GM19239 (cell line): ENCODE results near the gene DENND6B.
"Not testable (repeated sequence)": the region's sequence is repeated elsewhere in the genome, so short reads cannot be mapped to it uniquely, and the experiment has no call there.

Experiments
- DNase-seq: peaks from one replicate; pipeline ENCODE4 v3.0.0; 2011; ENCODE audit warnings: low spot score; ENCODE audit not compliant: insufficient read length
- FAIRE-seq: peaks from 2 replicates; lab custom pipeline; 2011; peaks lifted over from hg19 to GRCh38; lab: Jason Lieb, UNC

The DENND6B gene

GRCh38 chr22:50275181-50276055 is 51.4 kb downstream of the DENND6B start:
- DNase-seq (no peak), FAIRE-seq (no peak)

DNA sequence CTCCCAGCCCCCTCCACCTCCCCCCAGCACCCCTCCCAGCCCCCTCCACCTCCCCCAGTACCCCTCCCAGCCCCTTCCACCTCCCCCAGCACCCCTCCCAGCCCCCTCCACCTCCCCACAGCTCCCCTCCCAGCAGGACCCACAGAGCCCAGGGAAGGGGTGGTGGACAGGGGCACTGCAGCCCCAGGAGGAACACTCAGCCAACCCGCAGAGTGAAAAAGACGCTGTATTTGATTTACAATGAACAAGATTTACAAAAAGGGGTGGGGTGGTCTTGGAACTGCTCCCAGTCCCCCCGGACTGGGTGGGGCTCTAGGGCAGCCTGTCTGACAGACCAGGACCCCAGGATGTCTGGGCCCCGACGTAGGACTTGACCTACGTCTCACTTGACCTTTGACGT is 52.0 kb downstream of the DENND6B start:
- FAIRE-seq: no peak
- no peak for DNase-seq

DNA sequence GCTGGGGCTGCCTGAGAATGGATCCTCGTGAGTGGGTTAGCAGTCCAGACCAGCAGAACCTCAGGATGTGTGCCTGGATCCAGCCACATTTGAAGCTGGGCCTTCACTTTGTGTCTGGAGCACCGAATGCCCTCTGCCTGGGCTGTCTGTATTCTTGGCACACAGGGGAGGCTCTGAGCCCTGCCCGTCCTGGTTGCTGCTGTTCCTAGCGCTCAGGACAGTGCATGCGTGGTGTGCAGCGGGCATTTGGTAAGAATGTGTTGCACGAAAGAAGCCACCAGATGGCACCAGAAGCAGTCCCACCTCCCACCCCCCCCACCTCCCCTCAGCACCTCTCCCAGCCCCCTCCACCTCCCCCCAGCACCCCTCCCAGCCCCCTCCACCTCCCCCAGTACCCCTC is 52.5 kb downstream of the DENND6B start:
- no peak for DNase-seq
- peak; percentile 61 for FAIRE-seq

DNA sequence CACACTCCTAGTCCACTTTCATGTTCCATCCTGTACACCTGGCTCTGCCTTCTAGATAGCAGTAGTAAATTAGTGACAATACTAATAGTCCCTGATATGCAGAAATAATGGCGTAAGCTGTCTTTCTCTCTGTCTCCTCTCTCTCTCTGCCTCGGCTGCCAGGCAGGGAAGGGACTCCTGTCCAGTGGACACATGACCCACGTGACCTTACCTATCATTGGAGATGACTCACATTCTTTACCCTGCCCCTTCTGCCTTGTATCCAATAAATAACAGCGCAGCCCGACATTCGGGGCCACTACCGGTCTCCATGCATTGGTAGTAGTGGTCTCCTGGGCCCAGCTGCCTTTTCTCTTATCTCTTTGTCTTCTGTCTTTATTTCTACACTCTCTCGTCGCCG is 53.0 kb downstream of the DENND6B start:
- not testable (repeated sequence) for DNase-seq, FAIRE-seq

DNA sequence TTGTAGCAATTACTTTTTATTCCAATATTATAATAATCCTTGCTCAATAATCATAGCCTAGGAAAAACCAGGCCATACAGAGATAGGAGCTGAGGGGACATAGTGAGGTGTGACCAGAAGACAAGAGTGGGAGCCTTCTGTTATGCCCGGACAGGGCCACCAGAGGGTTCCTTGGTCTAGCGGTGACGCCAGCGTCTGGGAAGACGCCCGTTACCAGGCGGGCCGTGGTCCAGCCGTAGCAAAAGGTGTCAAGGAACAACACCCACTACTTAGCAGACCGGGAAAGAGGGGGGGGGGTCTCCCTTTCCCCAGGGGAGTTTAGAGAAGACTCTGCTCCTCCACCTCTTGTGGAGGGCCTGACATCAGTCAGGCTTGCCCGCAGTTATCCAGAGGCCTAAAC is 53.5 kb downstream of the DENND6B start:
- not testable (repeated sequence) for FAIRE-seq, DNase-seq

DNA sequence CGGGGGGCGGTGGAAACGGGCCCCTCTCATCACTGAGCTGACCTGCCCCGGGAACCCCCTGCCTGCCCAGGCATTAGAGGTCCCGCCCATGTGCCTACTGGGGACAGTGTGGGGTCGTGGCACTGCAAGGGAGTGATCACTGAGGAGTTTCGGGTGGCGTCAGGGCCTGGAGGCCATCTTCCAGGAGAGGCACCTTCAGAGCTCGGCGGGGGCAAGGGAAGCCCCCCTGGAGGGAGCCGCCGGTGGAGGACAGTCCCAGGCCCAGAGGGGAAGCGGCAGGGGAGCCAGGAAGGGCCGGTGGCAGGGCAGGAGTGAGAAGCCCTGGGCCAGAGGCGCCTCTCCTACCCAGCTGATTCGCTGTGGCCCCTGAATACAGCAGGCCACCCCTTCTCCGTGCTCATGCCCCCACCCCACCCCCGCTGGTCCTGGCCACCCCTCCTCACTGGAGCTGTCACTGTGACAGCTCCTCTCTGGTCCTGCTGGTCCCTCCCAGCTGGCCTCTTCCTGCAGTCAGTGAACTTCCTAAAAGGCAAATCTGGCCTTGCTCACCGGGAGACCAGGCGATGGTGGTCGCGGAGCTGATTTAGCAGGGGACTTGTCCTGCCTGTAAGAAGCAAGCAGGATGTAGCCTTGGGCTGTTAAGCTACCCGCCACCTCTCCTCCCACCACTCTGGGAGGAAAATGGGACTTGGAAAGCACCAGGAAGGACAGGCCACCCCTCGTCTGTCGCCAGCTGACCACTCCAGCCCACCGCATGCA is 54.6 kb downstream of the DENND6B start:
- no peak for DNase-seq
- no peak for FAIRE-seq

DNA sequence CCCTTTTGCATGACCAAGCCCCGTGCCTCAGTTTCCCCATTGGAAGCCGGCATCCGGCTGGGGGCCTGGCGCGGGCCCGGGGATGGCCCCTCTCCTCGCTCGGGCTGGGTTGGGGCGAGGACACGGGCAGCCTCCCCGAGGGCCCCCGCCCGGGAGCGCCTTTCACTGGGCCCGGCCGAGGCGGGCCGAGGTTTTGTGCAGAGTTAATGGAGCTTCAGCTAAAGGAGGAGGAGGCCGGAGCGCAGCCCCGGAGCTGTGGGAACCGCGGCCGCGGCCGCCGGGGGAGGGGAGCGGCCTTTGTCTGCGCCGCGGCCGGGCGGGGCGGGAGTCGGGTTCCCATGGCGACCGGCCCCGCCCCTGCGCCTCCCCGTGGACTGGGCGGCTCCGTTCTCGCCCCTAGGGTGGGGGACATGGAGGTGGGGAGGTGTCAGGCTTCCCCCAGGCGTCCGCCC is 55.3 kb downstream of the DENND6B start:
- DNase-seq (peak; percentile 83), FAIRE-seq (no peak)

DNA sequence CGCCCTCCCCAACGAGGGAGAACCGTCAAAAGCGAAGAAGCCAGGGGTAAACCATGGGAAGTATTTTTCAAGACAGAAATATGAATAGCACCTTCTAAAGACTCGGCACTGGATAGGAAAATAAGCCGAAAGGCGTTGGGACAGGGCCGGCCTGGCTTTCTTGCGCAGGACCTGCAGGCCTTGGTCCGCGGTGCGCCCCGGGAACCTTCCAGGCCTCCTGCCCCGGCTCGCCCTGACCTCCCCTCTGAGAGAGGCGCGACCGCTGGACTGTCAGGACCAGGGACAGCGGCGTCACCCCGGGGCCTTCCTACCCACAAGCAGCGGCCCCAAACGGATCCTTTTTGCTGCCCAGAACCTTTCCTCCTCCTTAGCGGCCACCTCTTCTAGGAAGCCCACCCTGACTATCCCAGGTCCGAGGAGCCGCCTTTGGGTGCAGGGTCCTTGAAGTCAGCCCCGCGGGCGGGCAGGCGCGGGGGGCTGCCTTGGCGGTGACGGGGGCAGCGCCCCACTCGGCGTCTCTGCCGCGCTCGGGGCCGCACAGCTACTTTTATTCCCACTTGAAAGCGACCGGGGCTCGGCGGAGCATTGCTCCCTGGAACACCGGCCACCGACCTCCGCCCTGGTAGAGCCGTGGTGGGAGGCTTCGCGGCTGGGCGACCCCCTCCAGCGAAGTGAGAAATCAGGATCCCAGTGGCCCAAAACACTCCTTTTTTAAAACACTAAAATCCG is 56.0 kb downstream of the DENND6B start:
- DNase-seq (peak; percentile 88), FAIRE-seq (peak; percentile 28)

GRCh38 chr22:50269970-50270665 is 56.7 kb downstream of the DENND6B start, which contains the start of gene MAPK11:
MAPK11 (minus strand) TSS chr22:50270380; CDS start chr22:50270292, 88 bp downstream.
- no peak for FAIRE-seq

GRCh38 chr22:50269573-50269969 is 57.2 kb downstream of the DENND6B start:
- FAIRE-seq (peak; percentile 49), DNase-seq (no peak)

More at GRCh38 chr22:50269970-50270665, 56.7 kb downstream of the DENND6B start, which contains the start of gene MAPK11:
- peak; percentile 84 for DNase-seq

DNA sequence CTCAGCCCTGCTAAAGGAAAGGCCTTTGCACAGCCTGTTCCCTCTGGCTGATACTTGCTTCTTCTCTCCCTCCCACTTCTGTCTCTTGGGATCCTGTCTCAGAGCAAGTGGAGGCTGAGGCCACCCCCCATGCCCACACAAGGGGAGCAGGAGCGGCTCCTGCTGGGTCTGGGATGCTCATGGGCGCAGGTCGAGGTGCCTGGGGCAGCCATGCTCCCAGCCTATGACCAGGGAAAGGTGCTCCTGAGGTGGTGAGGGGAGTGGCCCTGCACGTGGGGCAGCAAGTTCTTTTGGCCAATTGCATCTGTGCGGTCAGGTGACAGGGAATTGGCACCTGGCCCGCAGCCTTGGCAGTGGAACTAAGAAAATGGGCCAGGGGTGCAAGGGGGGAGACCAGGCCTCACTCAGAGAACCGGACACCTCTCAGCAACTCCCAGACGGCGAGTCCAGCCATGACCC is 58.1 kb downstream of the DENND6B start:
- FAIRE-seq (no peak), DNase-seq (no peak)

- no peak for FAIRE-seq
- no peak for DNase-seq
Observed at GRCh38 chr22:50267591-50268390, 59.0 kb downstream of the DENND6B start.

DNA sequence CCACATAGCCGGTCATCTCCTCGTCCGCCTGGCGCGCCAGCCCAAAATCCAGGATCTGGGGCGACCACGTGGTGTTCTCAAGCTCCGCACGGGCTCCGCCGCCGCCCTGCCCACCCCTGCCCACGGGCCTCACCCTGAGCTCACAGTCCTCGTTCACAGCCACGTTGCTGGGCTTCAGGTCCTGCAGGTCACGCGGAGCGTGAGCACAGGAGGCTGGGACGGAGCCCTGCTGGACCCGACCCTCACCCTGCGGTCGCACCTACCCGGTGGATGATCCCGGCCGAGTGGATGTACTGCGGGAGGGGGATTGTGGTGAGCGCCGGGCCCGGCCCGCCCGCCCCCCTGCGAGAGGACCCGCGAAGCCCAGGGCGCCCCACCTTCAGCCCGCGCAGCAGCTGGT is 59.8 kb downstream of the DENND6B start:
- FAIRE-seq (no peak), DNase-seq (no peak)

- DNase-seq: no peak
- no peak for FAIRE-seq
Observed at GRCh38 chr22:50264946-50265669, 61.7 kb downstream of the DENND6B start.

DNA sequence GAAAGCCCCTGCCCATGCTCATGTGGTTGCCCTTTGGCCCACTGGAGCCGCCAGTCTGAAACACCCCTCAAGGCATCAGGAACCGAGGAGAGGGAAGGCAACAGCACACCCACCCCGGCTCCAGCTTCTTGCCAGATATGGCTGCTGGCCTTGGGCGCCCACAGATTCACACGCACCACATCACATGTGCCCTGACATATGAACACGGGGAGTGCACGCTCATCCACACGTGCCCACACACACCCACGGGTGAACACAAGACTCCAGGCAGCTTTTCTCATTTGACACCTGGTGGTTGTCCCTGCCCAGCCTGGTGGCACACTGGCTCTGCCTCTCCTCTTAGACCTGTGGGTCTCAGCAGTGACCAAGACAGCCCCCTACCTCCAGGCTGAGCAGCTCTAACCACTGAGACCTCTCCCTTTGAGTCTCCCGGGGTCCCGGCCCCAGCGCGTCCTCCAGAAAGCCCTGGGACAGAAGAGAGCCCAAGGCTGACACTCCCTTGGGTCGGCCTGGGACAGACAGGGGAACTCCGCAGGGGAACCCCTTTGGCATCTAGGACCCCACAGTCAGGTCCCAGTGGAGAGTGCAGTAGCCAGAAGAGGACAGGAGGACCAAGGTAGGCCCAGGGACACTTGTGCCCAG is 62.6 kb downstream of the DENND6B start:
- FAIRE-seq (no peak), DNase-seq (no peak)

DNA sequence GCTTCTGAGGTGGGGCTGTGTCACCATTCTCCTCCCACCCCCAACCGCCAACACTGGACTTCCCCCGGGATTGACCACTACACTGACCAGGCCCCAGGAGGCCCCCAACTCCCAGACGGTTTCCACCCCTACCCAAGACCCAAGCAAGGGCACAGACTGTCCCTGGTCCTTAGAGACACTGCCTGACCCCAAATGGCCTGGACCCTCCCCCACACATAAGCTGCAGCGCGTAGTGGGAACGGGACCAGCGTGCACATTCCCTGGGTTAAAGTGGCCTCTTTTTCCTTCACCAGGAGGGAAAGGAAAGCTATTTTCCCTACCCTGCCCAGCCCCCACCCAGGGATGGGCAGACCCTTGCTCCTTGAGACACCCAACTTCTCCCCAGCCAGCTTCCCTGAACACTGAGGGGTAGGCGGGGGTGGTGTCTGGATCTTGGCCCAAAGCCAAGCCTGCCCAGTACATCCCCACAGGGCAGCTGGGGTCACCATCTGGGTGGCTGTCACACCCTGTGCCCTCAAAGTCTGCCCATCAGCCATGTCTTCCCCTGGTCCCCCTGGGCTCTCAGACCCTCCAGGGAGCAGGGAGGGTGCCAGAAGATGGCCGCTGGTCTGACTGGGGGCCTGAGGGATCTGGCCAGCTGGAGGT is 63.7 kb downstream of the DENND6B start:
- no peak for FAIRE-seq
- DNase-seq: no peak

- DNase-seq (no peak), FAIRE-seq (no peak)
Observed at GRCh38 chr22:50262460-50262911, 64.3 kb downstream of the DENND6B start.
